Smooth muscle cell (in vitro differentiated cells): ENCODE results near the gene TPM1. TPM values are rescaled to one million over a fixed set of nuclear protein-coding genes. Genes with fewer than 3 reads are reported as not detected.

ENCODE experiments used
- DNase-seq: peaks from one replicate; lab custom pipeline; 2025; ENCODE audit not compliant: unreplicated experiment; lab: John Stamatoyannopoulos, UW
- H2AFZ ChIP-seq: fragments of 200-600 bp; sonication (generic); 2 replicates; pipeline ENCODE4 v1.6.0; 2016; ENCODE audit warnings: antibody characterized with exemption, low read depth, mild to moderate bottlenecking
- H3F3A ChIP-seq: fragments of 200-600 bp; sonication (generic); 2 replicates; pipeline ENCODE4 v1.6.0; 2017; ENCODE audit warnings: antibody characterized with exemption, low read depth
- H3K27ac ChIP-seq: fragments of 200-600 bp; sonication (generic); 2 replicates; pipeline ENCODE4 v1.5.1; 2016; ENCODE audit warnings: low read depth, mild to moderate bottlenecking
- H3K27me3 ChIP-seq: fragments of 200-600 bp; sonication (generic); 2 replicates; pipeline ENCODE4 v1.6.1; 2016; ENCODE audit warnings: low read depth, mild to moderate bottlenecking
- H3K36me3 ChIP-seq: fragments of 200-600 bp; sonication (generic); 2 replicates; pipeline ENCODE4 v1.5.1; 2016; ENCODE audit warnings: low read depth
- H3K4me1 ChIP-seq: fragments of 200-600 bp; sonication (generic); 2 replicates; pipeline ENCODE4 v1.5.1; 2016; ENCODE audit warnings: low read depth
- H3K4me2 ChIP-seq: fragments of 200-600 bp; sonication (generic); 2 replicates; pipeline ENCODE4 v1.6.0; 2016; ENCODE audit warnings: mild to moderate bottlenecking
- H3K4me3 ChIP-seq: fragments of 200-600 bp; sonication (generic); 2 replicates; pipeline ENCODE4 v1.5.1; 2016; ENCODE audit warnings: mild to moderate bottlenecking
- H3K79me2 ChIP-seq: fragments of 200-600 bp; sonication (generic); 2 replicates; pipeline ENCODE4 v1.6.0; 2016; ENCODE audit warnings: low read depth, mild to moderate bottlenecking
- H3K9ac ChIP-seq: fragments of 200-600 bp; sonication (generic); 2 replicates; pipeline ENCODE4 v1.6.0; 2016; ENCODE audit warnings: low read depth
- H3K9me3 ChIP-seq: fragments of 200-600 bp; sonication (generic); replicated peaks from 2 replicates; pipeline ENCODE4 v1.5.1; 2016; ENCODE audit warnings: low read depth
- H4K20me1 ChIP-seq: fragments of 200-600 bp; sonication (generic); 2 replicates; pipeline ENCODE4 v1.6.0; 2016; ENCODE audit warnings: low read depth
- CTCF ChIP-seq: fragments of 200-600 bp; sonication (generic); IDR thresholded peaks from 2 replicates; pipeline ENCODE4 v1.5.1; 2017; ENCODE audit warnings: borderline replicate concordance, mild to moderate bottlenecking, antibody characterized with exemption; ENCODE audit not compliant: insufficient read depth, poor library complexity, severe bottlenecking
- WGBS: methylation state at CpG from one replicate; pipeline ENCODE4 v1.1.7; 2016; ENCODE audit warnings: low lambda C conversion rate; 5-methylcytosine and 5-hydroxymethylcytosine counted together
- polyA plus RNA-seq: library from polyadenylated mRNA; unstranded; fragments of >200 nt; fragmentation: Nextera tagmentation; extraction: Ambion mirVana; gene quantifications from 2 replicates; pipeline ENCODE4 v1.2.1, GENCODE V29; 2016
- total RNA-seq: library from RNA; depleted of rRNA; stranded (reverse); fragments of >200 nt; gene quantifications from 2 replicates; pipeline ENCODE4 v1.2.3, GENCODE V29; 2014

The TPM1 gene
- total and polyA plus RNA-seq, 2 experiments from 2014 or later = 1,694 to 1,915 TPM

GRCh38 chr15:63057468-63058345 lies 15.2 kb downstream of the TPM1 start:
- Histone ChIP-seq H3K79me2 (peaks cover 3% of the 10 kb centered on the region), H4K20me1 (peaks cover 100% of the 10 kb centered on the region), H3K9me3 (no peaks in the 10 kb centered on the region), H3F3A (peaks cover 92% of the 10 kb centered on the region), H3K27ac (peak overlapping the region; percentile 80), H3K4me3 (no peak overlapping the region), H3K4me2 (no peak overlapping the region), H3K36me3 (peaks cover 41% of the 10 kb centered on the region), H3K9ac (no peak overlapping the region), H2AFZ (no peak overlapping the region), H3K4me1 (peaks cover 12% of the 10 kb centered on the region), H3K27me3 (no peaks in the 10 kb centered on the region)
- no peak for TF ChIP-seq CTCF
- DNase-seq = no peak
- 71% methylated on average over 8 of the region's 8 CpGs for WGBS

- H3K9me3 ChIP-seq = no peaks in the 10 kb centered on the region
- TF ChIP-seq CTCF = no peak
- H3K79me2 ChIP-seq = peaks cover 3% of the 10 kb centered on the region
- H3K27ac ChIP-seq = peak overlapping the region; percentile 80
- H3K36me3 ChIP-seq = peaks cover 54% of the 10 kb centered on the region
- H2AFZ ChIP-seq = no peak overlapping the region
- H3K27me3 ChIP-seq = no peaks in the 10 kb centered on the region
- no peak for DNase-seq
- H4K20me1 ChIP-seq = peaks cover 100% of the 10 kb centered on the region
- no peak overlapping the region for H3K4me2 ChIP-seq
- WGBS = 63% methylated on average over 3 of the region's 3 CpGs
- peaks cover under 1% of the 10 kb centered on the region for H3K4me1 ChIP-seq
- peaks cover 93% of the 10 kb centered on the region for H3F3A ChIP-seq
- H3K9ac ChIP-seq = no peak overlapping the region
- H3K4me3 ChIP-seq = no peak overlapping the region
Observed at GRCh38 chr15:63059075-63059474, 16.5 kb downstream of the TPM1 start.

- Histone ChIP-seq H3K9ac (no peak overlapping the region), H4K20me1 (peaks cover 100% of the 10 kb centered on the region), H3K27me3 (no peaks in the 10 kb centered on the region), H3K4me1 (no peaks in the 10 kb centered on the region), H2AFZ (no peak overlapping the region), H3K36me3 (peaks cover 57% of the 10 kb centered on the region), H3K79me2 (peaks cover 3% of the 10 kb centered on the region), H3K4me3 (no peak overlapping the region), H3K9me3 (no peaks in the 10 kb centered on the region), H3K27ac (peak overlapping the region; percentile 80), H3K4me2 (no peak overlapping the region), H3F3A (peaks cover 94% of the 10 kb centered on the region)
- DNase-seq = no peak
- no peak for TF ChIP-seq CTCF
- WGBS = 83% methylated on average over 10 of the region's 10 CpGs
Observed at GRCh38 chr15:63059573-63060216, 17.1 kb downstream of the TPM1 start.
